SU-DHL-6 (cell line): ENCODE measurements around the gene ACSS2.

Experiments used
- CTCF ChIP-seq: fragments of 200-600 bp; sonication (generic); IDR thresholded peaks from one replicate; pipeline ENCODE4 v1.5.1; 2017; ENCODE audit warnings: antibody characterized with exemption, mild to moderate bottlenecking, low read length, moderate library complexity; ENCODE audit not compliant: insufficient read depth, poor library complexity, severe bottlenecking
- EZH2phosphoT487 ChIP-seq: fragments of 200-600 bp; sonication (generic), shearing (Covaris generic); conservative IDR thresholded peaks from 2 replicates; pipeline ENCODE4 v1.6.1; 2018; ENCODE audit warnings: mild to moderate bottlenecking, antibody characterized with exemption, low read length, moderate library complexity, mixed read lengths

GRCh38 chr20:34894723-34895122 lies 18.3 kb downstream of the ACSS2 start:
- TF ChIP-seq CTCF (no peak), EZH2phosphoT487 (no peak)
